PC-9 (cell line): Measurements from ENCODE around the gene PIK3C2G.

Experiments used
- CTCF ChIP-seq: fragments of 200-600 bp; sonication (generic); conservative IDR thresholded peaks from 2 replicates; pipeline ENCODE4 v1.6.1; 2017; ENCODE audit warnings: mixed run types, antibody characterized with exemption, mild to moderate bottlenecking, moderate library complexity
- EZH2 ChIP-seq: fragments of 200-600 bp; sonication (generic); IDR thresholded peaks from 2 replicates; pipeline ENCODE4 v1.8.0; 2017; ENCODE audit warnings: antibody characterized with exemption, low read depth

- no peak for TF ChIP-seq CTCF
- no peak for TF ChIP-seq EZH2
Measured at GRCh38 chr12:18415227-18415626, 153.9 kb downstream of the PIK3C2G start.
